HepG2 (cell line): ENCODE results near the gene MAP2K5. TPM values are rescaled to one million over a fixed set of nuclear protein-coding genes. Genes with fewer than 3 reads are reported as not detected.
A peak's percentile ranks its signal among the peaks of the same experiment; 100 is the strongest.

ENCODE experiments used
- CEBPG ChIP-seq: IDR thresholded peaks from 2 replicates; pipeline ENCODE4 v1.6.1; 2016
- CENPT ChIP-seq: sonication (generic); formaldehyde crosslinking; IDR thresholded peaks from 2 replicates; pipeline ENCODE4 v1.8.0; 2022; ENCODE audit warnings: low read depth, mild to moderate bottlenecking, moderate library complexity, missing genetic modification reagents
- E2F1 ChIP-seq: sonication (generic); formaldehyde crosslinking; IDR thresholded peaks from 2 replicates; pipeline ENCODE4 v1.5.0; 2020; ENCODE audit warnings: missing genetic modification reagents
- HMG20A ChIP-seq: IDR thresholded peaks from 2 replicates; pipeline ENCODE4 v1.6.1; 2016; ENCODE audit warnings: borderline replicate concordance
- HNF1A ChIP-seq, 2 experiments: sonication (generic) in 1 of 2; formaldehyde crosslinking in 1 of 2; IDR thresholded peaks; 2 replicates each; pipeline versions ENCODE4 v1.4.0 to v1.6.1; 2016 to 2020; ENCODE audit warnings: borderline replicate concordance in 1 of 2, low read depth in 1 of 2, mild to moderate bottlenecking in 1 of 2, missing genetic modification reagents in 1 of 2
- KDM4B ChIP-seq: sonication (generic); formaldehyde crosslinking; IDR thresholded peaks from 2 replicates; pipeline ENCODE4 v1.4.0; 2020; ENCODE audit warnings: missing genetic modification reagents
- PAF1 ChIP-seq: IDR thresholded peaks from 2 replicates; pipeline ENCODE4 v1.6.1; 2016; ENCODE audit warnings: missing genetic modification reagents, missing compliant biosample characterization
- PATZ1 ChIP-seq: sonication (generic); formaldehyde crosslinking; IDR thresholded peaks from 2 replicates; pipeline ENCODE4 v1.4.0; 2020; ENCODE audit warnings: missing genetic modification reagents
- PCBP2 ChIP-seq: fragments of 200-400 bp; formaldehyde crosslinking; optimal IDR thresholded peaks from 2 replicates; pipeline ENCODE3; 2018; ENCODE audit warnings: low read length, low read depth; ENCODE audit not compliant: poor library complexity, severe bottlenecking
- SMAD9 ChIP-seq: sonication (generic); formaldehyde crosslinking; IDR thresholded peaks from 2 replicates; pipeline ENCODE4 v1.5.1; 2020; ENCODE audit warnings: mild to moderate bottlenecking, missing genetic modification reagents
- TFE3 ChIP-seq: IDR thresholded peaks from 2 replicates; pipeline ENCODE4 v1.6.1; 2016
- TIGD3 ChIP-seq: sonication (generic); formaldehyde crosslinking; IDR thresholded peaks from 2 replicates; pipeline ENCODE4 v1.5.1; 2020; ENCODE audit warnings: mild to moderate bottlenecking, missing genetic modification reagents, borderline replicate concordance
- TSC22D2 ChIP-seq: sonication (generic); formaldehyde crosslinking; IDR thresholded peaks from 2 replicates; pipeline ENCODE4 v1.5.1; 2020; ENCODE audit warnings: missing genetic modification reagents, mild to moderate bottlenecking, borderline replicate concordance
- YY1 ChIP-seq: IDR thresholded peaks from 2 replicates; pipeline ENCODE4 v1.6.1; 2011; ENCODE audit warnings: low read length, low read depth, moderate library complexity, mild to moderate bottlenecking; ENCODE audit not compliant: insufficient read depth, insufficient replicate concordance
- ZMAT5 ChIP-seq: sonication (generic); formaldehyde crosslinking; IDR thresholded peaks from 2 replicates; pipeline ENCODE4 v1.5.0; 2020; ENCODE audit warnings: mild to moderate bottlenecking, low read depth, missing genetic modification reagents, borderline replicate concordance
- ZNF230 ChIP-seq: sonication (generic); formaldehyde crosslinking; IDR thresholded peaks from 2 replicates; pipeline ENCODE4 v1.4.0; 2020; ENCODE audit warnings: mild to moderate bottlenecking, missing genetic modification reagents
- ZNF839 ChIP-seq: sonication (generic); formaldehyde crosslinking; IDR thresholded peaks from 2 replicates; pipeline ENCODE4 v1.4.0; 2020; ENCODE audit warnings: missing genetic modification reagents, mild to moderate bottlenecking, borderline replicate concordance
- polyA plus RNA-seq, 8 experiments: library from polyadenylated mRNA; depleted of rRNA in 3 of 8; stranded (reverse) in 7 of 8; unstranded in 1 of 8; fragments of >200 nt; fragmentation: Illumina TruSeq in 4 of 8; extraction: Trizol in 4 of 8; gene quantifications; 2 replicates each; pipeline versions ENCODE4 v1.2.1 to v1.2.3, GENCODE V29; 2011 to 2016; ENCODE audit warnings: low read depth in 4 of 8, missing spikeins in 1 of 8, mixed read lengths in 1 of 8; ENCODE audit not compliant: insufficient read depth in 1 of 8
- total RNA-seq, 5 experiments: library from RNA; depleted of rRNA; stranded (reverse); fragments of >200 nt; fragmentation: Illumina TruSeq; extraction: Trizol; gene quantifications; 2 replicates each; pipeline ENCODE4 v1.2.3, GENCODE V29; 2016; ENCODE audit warnings: low read depth in 1 of 5

MAP2K5 gene
- total and polyA plus RNA-seq, 2 of the 13 experiments (the other 11 are each of a cell fraction or from before 2014, with no cell fraction given) = 4.0 to 4.3 TPM

GRCh38 chr15:67843571-67844387 lies 301.3 kb downstream of the MAP2K5 start (continued):
- TF ChIP-seq YY1 (no peak), PAF1 (CRISPR knock-in tag) (no peak), ZNF230 (CRISPR knock-in tag) (no peak), KDM4B (CRISPR knock-in tag) (no peak), TFE3 (CRISPR knock-in tag) (peak; percentile 65), ZNF839 (no peak), ZMAT5 (CRISPR knock-in tag) (no peak), PATZ1 (CRISPR knock-in tag) (peak; percentile 94), PCBP2 (no peak), TIGD3 (CRISPR knock-in tag) (no peak), HMG20A (CRISPR knock-in tag) (peak; percentile 41; the same call in 1 of the 2 replicates), TSC22D2 (CRISPR knock-in tag) (no peak), SMAD9 (CRISPR knock-in tag) (no peak), E2F1 (CRISPR knock-in tag) (no peak), CENPT (CRISPR knock-in tag) (no peak), HNF1A (IDR thresholded peaks at IDR 0.05; ENCODE audit: low read depth) (no peak), HNF1A (CRISPR knock-in tag; IDR thresholded peaks at IDR 0.05; ENCODE audit: borderline replicate concordance) (peak; percentile 54; the same call in 1 of the 2 replicates), CEBPG (CRISPR knock-in tag) (0 out of 2 replicates have a peak, but pooled peaks have one; percentile 30)
